AG10803 (cell line): Measurements from ENCODE around the gene MYBPHL.
A peak's percentile ranks its signal among the peaks of the same experiment; 100 is the strongest.

Experiments
- DNase-seq: peaks from one replicate; pipeline ENCODE4 v3.0.0; 2010; ENCODE audit warnings: low read depth
- H3K4me3 ChIP-seq: 2 replicates; pipeline ENCODE4 v1.5.1; 2011; ENCODE audit warnings: mild to moderate bottlenecking, low read length, control low read depth
- CTCF ChIP-seq: conservative IDR thresholded peaks from 2 replicates; pipeline ENCODE4 v1.5.1; 2011; ENCODE audit warnings: mild to moderate bottlenecking, low read length, control low read depth, inconsistent platforms

The MYBPHL gene

GRCh38 chr1:109250454-109251276, 56.1 kb downstream of the MYBPHL start:
- no peak overlapping the region for H3K4me3 ChIP-seq
- no peak for TF ChIP-seq CTCF
- no peak for DNase-seq

- H3K4me3 ChIP-seq, result peak overlapping the region; percentile 27
- no peak for TF ChIP-seq CTCF
- DNase-seq, result no peak
Measured at GRCh38 chr1:109249654-109250401, 57.0 kb downstream of the MYBPHL start.

GRCh38 chr1:109248797-109249629, 57.8 kb downstream of the MYBPHL start, which contains the start of gene CELSR2:
Gene CELSR2, plus strand, starts transcription at chr1:109249539. Its CDS starts 541 bp downstream, at chr1:109250080.
- no peak for TF ChIP-seq CTCF
- DNase-seq, result peak; percentile 43
- peak within 1 kb of the TSS; percentile 27 for H3K4me3 ChIP-seq

- H3K4me3 ChIP-seq, result no peak overlapping the region
Measured at GRCh38 chr1:109248444-109248796, 58.4 kb downstream of the MYBPHL start.

GRCh38 chr1:109247401-109248365, 59.1 kb downstream of the MYBPHL start:
- no peak for TF ChIP-seq CTCF
- H3K4me3 ChIP-seq, result no peak overlapping the region
- no peak for DNase-seq

More at GRCh38 chr1:109248444-109248796, 58.4 kb downstream of the MYBPHL start:
- TF ChIP-seq CTCF, result no peak
- DNase-seq, result no peak

- H3K4me3 ChIP-seq, result no peak overlapping the region
- TF ChIP-seq CTCF, result no peak
- no peak for DNase-seq
Measured at GRCh38 chr1:109246141-109246551, 60.7 kb downstream of the MYBPHL start.
